Neural cell (in vitro differentiated cells): ENCODE measurements around the gene FGB. TPM values are rescaled to one million over a fixed set of nuclear protein-coding genes. Genes with fewer than 3 reads are reported as not detected.

Source experiments
- H2AFZ ChIP-seq: fragments of 200-600, 300-800 bp; sonication (generic), shearing (Covaris generic); 2 replicates; pipeline ENCODE4 v1.6.0; 2014; ENCODE audit warnings: low read depth, mild to moderate bottlenecking, antibody characterized with exemption, low read length, moderate library complexity
- H3F3A ChIP-seq: fragments of 200-600 bp; shearing (Covaris generic); 2 replicates; pipeline ENCODE4 v1.6.1; 2016; ENCODE audit warnings: mild to moderate bottlenecking, moderate library complexity, mixed read lengths, antibody characterized with exemption, low read length; ENCODE audit not compliant: insufficient read depth, poor library complexity, severe bottlenecking
- H3K27ac ChIP-seq: fragments of 200-600, 300-800 bp; sonication (generic), shearing (Covaris generic); 2 replicates; pipeline ENCODE4 v1.5.1; 2014; ENCODE audit warnings: mild to moderate bottlenecking, low read length, moderate library complexity
- H3K27me3 ChIP-seq: fragments of 300-800, 200-600 bp; sonication (generic), shearing (Covaris generic); 2 replicates; pipeline ENCODE4 v1.6.0; 2014; ENCODE audit warnings: mild to moderate bottlenecking, low read depth, low read length, moderate library complexity; ENCODE audit not compliant: insufficient read depth
- H3K36me3 ChIP-seq: fragments of 300-800, 200-600 bp; sonication (generic), shearing (Covaris generic); 2 replicates; pipeline ENCODE4 v1.5.1; 2014; ENCODE audit warnings: mild to moderate bottlenecking, antibody characterized with exemption, low read length, moderate library complexity; ENCODE audit not compliant: insufficient read depth
- H3K4me2 ChIP-seq: fragments of 300-800, 200-600 bp; sonication (generic), shearing (Covaris generic); 2 replicates; pipeline ENCODE4 v1.6.0; 2014; ENCODE audit warnings: mild to moderate bottlenecking, low read length
- H3K4me3 ChIP-seq: fragments of 300-800, 200-600 bp; sonication (generic), shearing (Covaris generic); 2 replicates; pipeline ENCODE4 v1.5.1; 2014; ENCODE audit warnings: mild to moderate bottlenecking, low read length, moderate library complexity
- H3K79me2 ChIP-seq: fragments of 200-600 bp; shearing (Covaris generic); replicated peaks from 2 replicates; pipeline ENCODE4 v1.6.0; 2014; ENCODE audit warnings: mild to moderate bottlenecking, low read length, moderate library complexity; ENCODE audit not compliant: insufficient read depth
- H3K9ac ChIP-seq: fragments of 300-800, 200-600 bp; sonication (generic), shearing (Covaris generic); 2 replicates; pipeline ENCODE4 v1.6.1; 2016; ENCODE audit warnings: mild to moderate bottlenecking, low read length, mixed read lengths
- H3K9me2 ChIP-seq: fragments of 200-600 bp; shearing (Covaris generic); 2 replicates; pipeline ENCODE4 v1.6.1; 2016; ENCODE audit warnings: mild to moderate bottlenecking, low read length, mixed read lengths; ENCODE audit not compliant: insufficient read depth
- H3K9me3 ChIP-seq: fragments of 200-600, 300-800 bp; sonication (generic), shearing (Covaris generic); 2 replicates; pipeline ENCODE4 v1.6.1; 2016; ENCODE audit warnings: mild to moderate bottlenecking, mixed run types, low read length, moderate library complexity, mixed read lengths
- H4K20me1 ChIP-seq: fragments of 200-600 bp; shearing (Covaris generic); 2 replicates; pipeline ENCODE4 v1.6.1; 2016; ENCODE audit warnings: mild to moderate bottlenecking, mixed run types; ENCODE audit not compliant: insufficient read depth
- CTCF ChIP-seq: fragments of 450-650 bp; IDR thresholded peaks from 2 replicates; pipeline ENCODE4 v1.5.1; 2014; ENCODE audit warnings: antibody characterized with exemption, mild to moderate bottlenecking, moderate library complexity; ENCODE audit not compliant: poor library complexity, severe bottlenecking
- EP300 ChIP-seq: fragments of 450-650 bp; conservative IDR thresholded peaks from 2 replicates; pipeline ENCODE4 v1.6.1; 2014; ENCODE audit warnings: antibody characterized with exemption, mild to moderate bottlenecking, moderate library complexity; ENCODE audit not compliant: poor library complexity, severe bottlenecking
- EZH2 ChIP-seq: fragments of 200-600, 300-800 bp; shearing (Covaris generic), sonication (generic); IDR thresholded peaks from 2 replicates; pipeline ENCODE4 v1.6.1; 2014; ENCODE audit warnings: antibody characterized with exemption, low read length, borderline replicate concordance, mild to moderate bottlenecking; ENCODE audit not compliant: insufficient read depth, poor library complexity, severe bottlenecking
- MXI1 ChIP-seq: fragments of 450-650 bp; conservative IDR thresholded peaks from 2 replicates; pipeline ENCODE4 v1.6.1; 2014; ENCODE audit warnings: antibody characterized with exemption, mild to moderate bottlenecking; ENCODE audit not compliant: poor library complexity, severe bottlenecking
- POLR2AphosphoS5 ChIP-seq: IDR thresholded peaks from 2 replicates; pipeline ENCODE4 v1.6.1; 2012
- RAD21 ChIP-seq: fragments of 450-650 bp; conservative IDR thresholded peaks from 2 replicates; pipeline ENCODE4 v1.6.1; 2014; ENCODE audit warnings: antibody characterized with exemption, mild to moderate bottlenecking, moderate library complexity
- REST ChIP-seq: IDR thresholded peaks from 2 replicates; pipeline ENCODE4 v1.6.1; 2012; ENCODE audit warnings: borderline replicate concordance
- SMC3 ChIP-seq: fragments of 450-650 bp; conservative IDR thresholded peaks from 2 replicates; pipeline ENCODE4 v1.6.1; 2014; ENCODE audit warnings: antibody characterized with exemption, mild to moderate bottlenecking, moderate library complexity; ENCODE audit not compliant: poor library complexity
- TAF1 ChIP-seq: IDR thresholded peaks from 2 replicates; pipeline ENCODE4 v1.6.1; 2012; ENCODE audit warnings: low read depth
- polyA plus RNA-seq: library from polyadenylated mRNA; depleted of rRNA; stranded (reverse); fragments of >200 nt; gene quantifications from 2 replicates; pipeline ENCODE4 v1.2.3, GENCODE V29; 2014

FGB gene
- polyA plus RNA-seq, 1 donor from 2014 or later = not detected

DNA sequence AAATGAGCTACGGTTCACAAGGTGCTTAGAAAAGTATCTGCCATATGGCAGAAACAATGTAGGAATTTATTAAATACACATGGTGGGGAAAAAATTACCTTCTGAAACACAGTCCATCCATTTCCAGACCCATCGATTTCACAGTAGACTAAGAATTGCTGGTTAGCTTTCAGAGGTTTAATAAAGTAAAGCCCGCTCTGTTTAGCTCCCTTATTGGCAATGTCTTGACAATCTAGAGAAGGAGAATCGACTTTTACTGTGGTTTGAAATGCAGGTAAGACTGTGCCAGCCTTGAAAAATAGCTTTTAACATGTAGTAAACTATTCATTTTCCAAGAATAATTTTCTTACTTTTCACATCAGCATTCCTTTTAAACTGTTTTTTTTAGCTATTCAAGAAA lies 46.7 kb downstream of the FGB start:
- Histone ChIP-seq H2AFZ (no peak overlapping the region), H3F3A (no peaks in the 10 kb centered on the region), H3K4me2 (no peak overlapping the region), H3K36me3 (no peaks in the 10 kb centered on the region), H3K9ac (no peak overlapping the region), H3K27ac (no peak overlapping the region), H3K4me3 (no peak overlapping the region), H3K9me2 (no peaks in the 10 kb centered on the region), H3K79me2 (no peaks in the 10 kb centered on the region), H3K27me3 (no peaks in the 10 kb centered on the region), H3K9me3 (no peaks in the 10 kb centered on the region), H4K20me1 (no peaks in the 10 kb centered on the region)
- no peak for TF ChIP-seq REST
- TF ChIP-seq POLR2AphosphoS5 = no peak
- TF ChIP-seq SMC3 = no peak
- no peak for TF ChIP-seq CTCF
- TF ChIP-seq EP300 = no peak
- no peak for TF ChIP-seq MXI1
- TF ChIP-seq EZH2 = no peak
- TF ChIP-seq RAD21 = no peak
- no peak for TF ChIP-seq TAF1

- Histone ChIP-seq H2AFZ (no peak overlapping the region), H3F3A (no peaks in the 10 kb centered on the region), H3K36me3 (no peaks in the 10 kb centered on the region), H3K4me2 (no peak overlapping the region), H3K27me3 (no peaks in the 10 kb centered on the region), H3K4me3 (no peak overlapping the region), H3K9me3 (no peaks in the 10 kb centered on the region), H4K20me1 (no peaks in the 10 kb centered on the region), H3K9ac (no peak overlapping the region), H3K79me2 (no peaks in the 10 kb centered on the region), H3K9me2 (no peaks in the 10 kb centered on the region), H3K27ac (no peak overlapping the region)
- TF ChIP-seq TAF1 (no peak), POLR2AphosphoS5 (no peak), RAD21 (no peak), MXI1 (no peak), REST (no peak), EP300 (no peak), SMC3 (no peak), CTCF (no peak), EZH2 (no peak)
These were observed 47.8 kb downstream of the FGB start for GRCh38 chr4:154610582-154610981.
